Endothelial cell of umbilical vein (primary cell): ENCODE data around the gene TEX19. TPM values are rescaled to one million over a fixed set of nuclear protein-coding genes. Genes with fewer than 3 reads are reported as not detected.

ENCODE experiments used
- BruUV-seq: library from RNA; stranded (reverse); fragments of 400-500 nt; replicated peaks from 2 replicates; lab custom pipeline; 2021; lab: Mats Ljungman, UMichigan
- CTCF ChIA-PET: fragments of 300-600, 350-600 bp; sonication (Branson Sonifier 250); formaldehyde crosslinking; loops from one replicate; lab custom pipeline; 2021; ENCODE audit warnings: antibody characterized with exemption, inconsistent platforms; lab: Charles Lee
- POLR2A ChIA-PET: fragments of 300-600, 350-600 bp; sonication (Branson Sonifier 250); formaldehyde crosslinking; loops from one replicate; lab custom pipeline; 2021; ENCODE audit warnings: antibody characterized with exemption, inconsistent platforms; lab: Charles Lee
- DNase-seq: peaks from one replicate; pipeline ENCODE4 v3.0.0-alpha.2; 2011; ENCODE audit warnings: low read depth, low spot score
- FAIRE-seq: peaks from 2 replicates; lab custom pipeline; 2011; peaks lifted over from hg19 to GRCh38; lab: Jason Lieb, UNC
- H2AFZ ChIP-seq: 2 replicates; pipeline ENCODE4 v1.6.0; 2012; ENCODE audit warnings: low read depth, low read length, control low read depth, inconsistent platforms
- H3K27ac ChIP-seq: 2 replicates; pipeline ENCODE4 v1.5.1; 2011; ENCODE audit warnings: low read depth, mild to moderate bottlenecking, control low read depth, low read length, moderate library complexity; ENCODE audit not compliant: insufficient read depth
- H3K27me3 ChIP-seq, 2 experiments: 2 replicates each; pipeline versions ENCODE4 v1.6.0 to v1.6.1; 2011; ENCODE audit warnings: low read length in 2 of 2, mixed read lengths in 1 of 2; ENCODE audit not compliant: control insufficient read depth in 2 of 2, insufficient read depth in 2 of 2
- H3K36me3 ChIP-seq, 2 experiments: 2 replicates in 1 of 2; 3 replicates in 1 of 2; pipeline ENCODE4 v1.5.1; 2011; ENCODE audit warnings: low read length in 2 of 2, mild to moderate bottlenecking in 1 of 2, moderate library complexity in 1 of 2; ENCODE audit not compliant: control insufficient read depth in 2 of 2, insufficient read depth in 2 of 2; ENCODE audit errors: extremely low read depth in 1 of 2
- H3K4me1 ChIP-seq: 3 replicates; pipeline ENCODE4 v1.5.1; 2011; ENCODE audit warnings: mild to moderate bottlenecking, low read length; ENCODE audit not compliant: control insufficient read depth, insufficient read depth; ENCODE audit errors: extremely low read depth
- H3K4me2 ChIP-seq: 2 replicates; pipeline ENCODE4 v1.6.1; 2011; ENCODE audit warnings: low read length, control low read depth, mixed read lengths; ENCODE audit not compliant: insufficient read depth
- H3K4me3 ChIP-seq, 3 experiments: fragments of 200-600 bp in 1 of 3; sonication (generic), shearing (Covaris generic) in 1 of 3; replicated peaks in 1 of 3; 2 replicates each; pipeline ENCODE4 v1.5.1; 2011 to 2016; ENCODE audit warnings: control low read depth in 3 of 3, low read length in 3 of 3, mild to moderate bottlenecking in 2 of 3, inconsistent platforms in 1 of 3, low read depth in 1 of 3, moderate library complexity in 1 of 3; ENCODE audit not compliant: insufficient read depth in 1 of 3
- H3K79me2 ChIP-seq: 2 replicates; pipeline ENCODE4 v1.6.0; 2012; ENCODE audit warnings: low read length, inconsistent platforms; ENCODE audit not compliant: control insufficient read depth, insufficient read depth
- H3K9ac ChIP-seq: replicated peaks from 2 replicates; pipeline ENCODE3; 2011; ENCODE audit warnings: low read length, control low read depth; ENCODE audit not compliant: insufficient read depth; ENCODE audit errors: extremely low read depth
- H3K9me1 ChIP-seq: replicated peaks from 3 replicates; pipeline ENCODE4 v1.6.0; 2011; ENCODE audit warnings: mild to moderate bottlenecking, low read length; ENCODE audit not compliant: control insufficient read depth, insufficient read depth; ENCODE audit errors: extremely low read depth
- H3K9me3 ChIP-seq: replicated peaks from 2 replicates; pipeline ENCODE4 v1.5.1; 2012; ENCODE audit warnings: low read length, inconsistent platforms; ENCODE audit not compliant: control insufficient read depth, insufficient read depth
- H4K20me1 ChIP-seq: replicated peaks from 2 replicates; pipeline ENCODE3; 2011; ENCODE audit warnings: mild to moderate bottlenecking, low read length; ENCODE audit not compliant: control insufficient read depth, insufficient read depth; ENCODE audit errors: extremely low read depth
- CTCF ChIP-seq, 2 donors: IDR thresholded peaks; 1 replicate in 1 of 2; 2 replicates in 1 of 2; pipeline ENCODE4 v1.5.1; 2011; ENCODE audit warnings: low read length in 2 of 2, mild to moderate bottlenecking in 2 of 2, moderate library complexity in 2 of 2, control low read depth in 1 of 2, inconsistent platforms in 1 of 2, low read depth in 1 of 2; ENCODE audit not compliant: insufficient read depth in 1 of 2; ENCODE audit errors: extremely low read depth in 1 of 2
- EZH2 ChIP-seq: IDR thresholded peaks from 2 replicates; pipeline ENCODE4 v1.6.1; 2012; ENCODE audit warnings: borderline replicate concordance, low read depth, mild to moderate bottlenecking, moderate library complexity, low read length, inconsistent platforms; ENCODE audit not compliant: severe bottlenecking
- FOS ChIP-seq: IDR thresholded peaks from 2 replicates; pipeline ENCODE4 v1.6.1; 2011; ENCODE audit warnings: mild to moderate bottlenecking, low read length, moderate library complexity, borderline replicate concordance; ENCODE audit not compliant: insufficient read depth
- GATA2 ChIP-seq: IDR thresholded peaks from 2 replicates; pipeline ENCODE4 v1.7.0; 2011; ENCODE audit warnings: low read depth, mild to moderate bottlenecking, moderate library complexity, mixed read lengths, low read length; ENCODE audit not compliant: insufficient read length, insufficient read depth
- JUN ChIP-seq: IDR thresholded peaks from 2 replicates; pipeline ENCODE4 v1.6.1; 2011; ENCODE audit warnings: borderline replicate concordance, low read depth; ENCODE audit not compliant: insufficient read length, insufficient read depth
- MYC ChIP-seq: IDR thresholded peaks from one replicate; pipeline ENCODE4 v1.6.1; 2011; ENCODE audit warnings: mild to moderate bottlenecking, low read depth, low read length
- POLR2A ChIP-seq: IDR thresholded peaks from 2 replicates; pipeline ENCODE4 v1.6.1; 2012; ENCODE audit warnings: low read depth, mild to moderate bottlenecking, control low read depth, low read length
- POLR2AphosphoS5 ChIP-seq: IDR thresholded peaks from 2 replicates; pipeline ENCODE4 v1.6.1; 2012; ENCODE audit warnings: low read depth, mild to moderate bottlenecking, control low read depth, low read length, moderate library complexity; ENCODE audit not compliant: insufficient read depth
- dilution Hi-C: fragments of 300-500 bp; cut with MboI; formaldehyde crosslinking; loops from one replicate; pipeline ENCODE4 v1.15.0; 2019; ENCODE audit warnings: low sequenced_read_pairs; ENCODE audit not compliant: extremely low pct_ligation_motif_present
- intact Hi-C: fragments of 100-400 bp; cut with micrococcal nuclease; formaldehyde crosslinking; loops from one replicate; pipeline ENCODE4 v1.10.0; 2022
- polyA plus RNA-seq, 4 experiments: library from polyadenylated mRNA; depleted of rRNA in 3 of 4; stranded (reverse) in 3 of 4; unstranded in 1 of 4; fragments of >200 nt; gene quantifications; 2 replicates each; pipeline versions ENCODE4 v1.2.1 to v1.2.3, GENCODE V29; 2011 to 2012; ENCODE audit warnings: missing spikeins in 1 of 4
- total RNA-seq: library from RNA; stranded (reverse); gene quantifications from 2 replicates; pipeline ENCODE4 v1.2.3, GENCODE V29; 2021

TEX19 gene
- total and polyA plus RNA-seq, 2 donors (not counting 3 experiments of a cell fraction or from before 2014, with no cell fraction given), result 0.06 TPM; not detected in 1

DNA sequence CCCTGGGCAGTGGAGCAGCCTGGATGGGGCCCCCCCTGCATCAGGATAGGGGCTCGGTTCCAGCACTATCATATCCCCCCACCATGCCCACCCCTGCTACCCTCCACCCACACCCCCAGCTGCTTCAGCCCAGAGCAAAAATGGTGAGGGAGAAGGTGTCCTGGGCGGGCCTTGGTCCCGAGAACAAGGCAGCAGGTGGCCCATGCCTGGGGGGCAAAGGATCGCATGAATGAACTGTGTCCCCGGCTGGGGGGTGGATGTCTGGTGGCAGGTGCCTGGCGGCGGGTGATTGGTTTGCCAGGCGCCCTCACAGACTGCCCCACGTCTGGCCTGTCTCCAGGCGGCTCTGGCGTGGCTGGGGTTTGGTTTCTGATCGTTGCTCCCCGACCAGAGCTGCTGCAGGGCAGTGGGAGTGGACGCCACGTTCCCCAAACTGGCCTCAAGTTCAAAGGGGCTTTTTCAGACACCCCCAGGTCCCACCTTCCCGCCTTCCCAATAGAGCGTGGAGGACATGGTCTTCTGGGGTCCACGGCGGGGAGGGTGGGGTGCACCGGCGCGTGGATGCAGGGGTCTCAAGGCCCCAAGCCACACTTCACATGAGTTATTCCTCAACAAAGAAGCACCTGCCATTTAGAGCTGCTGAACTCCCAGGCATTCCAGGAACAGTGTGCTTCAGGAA is 25.1 kb downstream of the TEX19 start:
- Histone ChIP-seq H2AFZ (no peak overlapping the region), H3K9me1 (no peaks in the 10 kb centered on the region), H3K79me2 (no peaks in the 10 kb centered on the region), H3K36me3 (no peaks in the 10 kb centered on the region), H3K9me3 (no peaks in the 10 kb centered on the region), H3K4me2 (no peak overlapping the region), H3K4me1 (no peaks in the 10 kb centered on the region), H4K20me1 (no peaks in the 10 kb centered on the region), H3K4me3 (no peak overlapping the region), H3K27me3 (no peaks in the 10 kb centered on the region), H3K9ac (no peak overlapping the region), H3K27ac (no peak overlapping the region)
- intact Hi-C loops (no loop called here), dilution Hi-C loops (no loop called here)
- ChIA-PET POLR2A (no interaction called here), CTCF (no interaction called here)
- BruUV-seq, result no TSS peak
- TF ChIP-seq POLR2A (no peak), FOS (no peak), CTCF (IDR thresholded peaks at IDR 0.05; ENCODE audit: extremely low read depth in 1 of 2, insufficient read depth in 1 of 2, low read depth in 1 of 2, low read length in 2 of 2) (no peak), MYC (no peak), JUN (no peak), POLR2AphosphoS5 (no peak), GATA2 (no peak), EZH2 (no peak)
- DNase-seq, result no peak
- no peak for FAIRE-seq
